IMR-90 (cell line): ENCODE measurements around the gene CLDN34. TPM values are rescaled to one million over a fixed set of nuclear protein-coding genes. Genes with fewer than 3 reads are reported as not detected.
A peak's percentile ranks its signal among the peaks of the same experiment; 100 is the strongest.

ENCODE experiments used
- ATAC-seq: fragments of 200-7000 bp; cut with Tn5 transposase; 2 replicates; pipeline ENCODE4 v1.9.1; 2020; ENCODE audit warnings: low read depth, mild to moderate bottlenecking, moderate library complexity
- BruUV-seq: library from RNA; stranded (reverse); fragments of 400-500 nt; replicated peaks from 2 replicates; lab custom pipeline; 2021; lab: Mats Ljungman, UMichigan
- CTCF ChIA-PET: fragments of 300-600 bp; formaldehyde crosslinking; extraction: SDS; loops from one replicate; lab custom pipeline; 2021; ENCODE audit warnings: antibody characterized with exemption; lab: Yijun Ruan, JAX
- POLR2A ChIA-PET: fragments of 300-600 bp; sonication (Branson Sonifier 250); formaldehyde crosslinking; loops from one replicate; lab custom pipeline; 2022; ENCODE audit warnings: antibody characterized with exemption; ENCODE audit not compliant: unreplicated experiment; lab: Charles Lee
- DNase-seq: peaks from one replicate; pipeline ENCODE4 v3.0.0; 2013
- H2AFZ ChIP-seq: replicated peaks from 2 replicates; pipeline ENCODE3; 2013; ENCODE audit warnings: low read length, mild to moderate bottlenecking; ENCODE audit not compliant: poor library complexity
- H2AK5ac ChIP-seq: 2 replicates; pipeline ENCODE4 v1.6.1; 2013; ENCODE audit warnings: low read depth, low read length, inconsistent platforms
- H2AK9ac ChIP-seq: replicated peaks from 2 replicates; pipeline ENCODE3; 2013; ENCODE audit warnings: mild to moderate bottlenecking, low read depth, low read length, moderate library complexity; ENCODE audit not compliant: poor library complexity
- H2BK120ac ChIP-seq: 2 replicates; pipeline ENCODE4 v1.6.1; 2013; ENCODE audit warnings: low read depth, low read length, inconsistent platforms
- H2BK15ac ChIP-seq: 3 replicates; pipeline ENCODE4 v1.6.1; 2013; ENCODE audit warnings: low read depth, low read length, inconsistent platforms
- H2BK20ac ChIP-seq: 2 replicates; pipeline ENCODE4 v1.6.1; 2013; ENCODE audit warnings: low read depth, mild to moderate bottlenecking, inconsistent platforms, low read length, moderate library complexity
- H2BK5ac ChIP-seq: 2 replicates; pipeline ENCODE4 v1.6.1; 2013; ENCODE audit warnings: mild to moderate bottlenecking, low read depth, low read length, inconsistent platforms; ENCODE audit not compliant: poor library complexity, severe bottlenecking
- H3K14ac ChIP-seq: replicated peaks from 2 replicates; pipeline ENCODE4 v1.6.1; 2013; ENCODE audit warnings: low read depth, low read length, inconsistent platforms
- H3K18ac ChIP-seq: 2 replicates; pipeline ENCODE4 v1.6.1; 2013; ENCODE audit warnings: low read depth, low read length, control low read depth
- H3K23ac ChIP-seq: 2 replicates; pipeline ENCODE4 v1.6.1; 2013; ENCODE audit warnings: low read depth, low read length, inconsistent platforms
- H3K27ac ChIP-seq: 2 replicates; pipeline ENCODE4 v1.5.1; 2013; ENCODE audit warnings: mild to moderate bottlenecking, control low read depth, low read length; ENCODE audit not compliant: insufficient read depth
- H3K27me3 ChIP-seq: 2 replicates; pipeline ENCODE4 v1.6.1; 2013; ENCODE audit warnings: low read length; ENCODE audit not compliant: control insufficient read depth, insufficient read depth
- H3K36me3 ChIP-seq: 2 replicates; pipeline ENCODE4 v1.6.1; 2013; ENCODE audit warnings: low read length, mixed read lengths; ENCODE audit not compliant: control insufficient read depth, insufficient read depth
- H3K4ac ChIP-seq: 2 replicates; pipeline ENCODE4 v1.6.1; 2013; ENCODE audit warnings: low read depth, low read length, inconsistent platforms
- H3K4me1 ChIP-seq: 2 replicates; pipeline ENCODE4 v1.6.1; 2013; ENCODE audit warnings: low read length, mixed read lengths; ENCODE audit not compliant: control insufficient read depth, insufficient read depth
- H3K4me2 ChIP-seq: 2 replicates; pipeline ENCODE4 v1.6.1; 2013; ENCODE audit warnings: low read depth, mild to moderate bottlenecking, control low read depth, low read length, moderate library complexity
- H3K4me3 ChIP-seq: 2 replicates; pipeline ENCODE4 v1.5.1; 2013; ENCODE audit warnings: low read depth, mild to moderate bottlenecking, control low read depth, low read length, moderate library complexity; ENCODE audit not compliant: insufficient read depth
- H3K56ac ChIP-seq: 2 replicates; pipeline ENCODE4 v1.6.1; 2013; ENCODE audit warnings: low read length, inconsistent platforms; ENCODE audit not compliant: insufficient read depth; ENCODE audit errors: extremely low read depth
- H3K79me1 ChIP-seq, 2 experiments: 2 replicates each; pipeline ENCODE4 v1.6.1; 2013; ENCODE audit warnings: low read length in 2 of 2, inconsistent platforms in 1 of 2, low read depth in 1 of 2
- H3K9ac ChIP-seq: 2 replicates; pipeline ENCODE4 v1.6.1; 2013; ENCODE audit warnings: low read depth, low read length, control low read depth
- H3K9me1 ChIP-seq: 2 replicates; pipeline ENCODE4 v1.6.1; 2013; ENCODE audit warnings: low read length, inconsistent platforms; ENCODE audit not compliant: insufficient read depth
- H3K9me3 ChIP-seq: 2 replicates; pipeline ENCODE4 v1.6.1; 2013; ENCODE audit warnings: low read length; ENCODE audit not compliant: control insufficient read depth, insufficient read depth
- H4K20me1 ChIP-seq: 2 replicates; pipeline ENCODE4 v1.6.1; 2013; ENCODE audit warnings: low read length, inconsistent platforms; ENCODE audit not compliant: insufficient read depth
- H4K5ac ChIP-seq: 2 replicates; pipeline ENCODE4 v1.6.1; 2013; ENCODE audit warnings: mild to moderate bottlenecking, low read depth, low read length, control low read depth
- H4K8ac ChIP-seq, 2 experiments: 2 replicates each; pipeline ENCODE4 v1.6.1; 2013; ENCODE audit warnings: low read depth in 2 of 2, low read length in 2 of 2, control low read depth in 1 of 2, inconsistent platforms in 1 of 2
- H4K91ac ChIP-seq: 2 replicates; pipeline ENCODE4 v1.6.1; 2013; ENCODE audit warnings: low read depth, low read length, inconsistent platforms; ENCODE audit not compliant: insufficient read depth
- FOS ChIP-seq: fragments of 150-350 bp; IDR thresholded peaks from 2 replicates; pipeline ENCODE4 v1.6.1; 2016; ENCODE audit warnings: low read depth, low read length
- MAFK ChIP-seq: IDR thresholded peaks from 2 replicates; pipeline ENCODE4 v1.6.1; 2012; ENCODE audit warnings: low read depth, low read length, improper control_type of control experiment
- MAZ ChIP-seq: IDR thresholded peaks from 2 replicates; pipeline ENCODE4 v1.6.1; 2012; ENCODE audit warnings: low read depth, mild to moderate bottlenecking, low read length, improper control_type of control experiment, moderate library complexity, borderline replicate concordance
- MXI1 ChIP-seq: IDR thresholded peaks from 2 replicates; pipeline ENCODE4 v1.6.1; 2012; ENCODE audit warnings: low read depth, mild to moderate bottlenecking, low read length, moderate library complexity, borderline replicate concordance
- NFE2L2 ChIP-seq: fragments of 150-350 bp; IDR thresholded peaks from 2 replicates; pipeline ENCODE4 v1.6.1; 2016; ENCODE audit warnings: low read depth, mild to moderate bottlenecking, low read length
- POLR2A ChIP-seq: IDR thresholded peaks from 2 replicates; pipeline ENCODE4 v1.6.1; 2012; ENCODE audit warnings: mild to moderate bottlenecking, low read depth, low read length
- RCOR1 ChIP-seq: IDR thresholded peaks from 2 replicates; pipeline ENCODE4 v1.6.1; 2012; ENCODE audit warnings: mild to moderate bottlenecking, low read length, improper control_type of control experiment; ENCODE audit not compliant: insufficient replicate concordance
- SMC3 ChIP-seq: fragments of 150-350 bp; IDR thresholded peaks from 2 replicates; pipeline ENCODE4 v1.6.1; 2016; ENCODE audit warnings: low read depth, mild to moderate bottlenecking, antibody characterized with exemption, low read length, moderate library complexity
- WGBS, 2 experiments: methylation state at CpG; one replicate each; pipeline versions ENCODE4 v1.1.5 to v1.1.7; 2013; ENCODE audit warnings: missing lambda C conversion rate in 2 of 2; ENCODE audit not compliant: insufficient read length in 1 of 2; ENCODE audit errors: extremely low coverage in 2 of 2; 5-methylcytosine and 5-hydroxymethylcytosine counted together
- dilution Hi-C: fragments of 300-500 bp; cut with HindIII; formaldehyde crosslinking; loops from one replicate; pipeline ENCODE4 v1.14.3; 2018; ENCODE audit warnings: low sequenced_read_pairs; ENCODE audit not compliant: unreplicated experiment
- in situ Hi-C: fragments of 300-500 bp; cut with MboI; formaldehyde crosslinking; loops from 3 replicates; pipeline ENCODE4 v1.14.3; 2019; ENCODE audit warnings: low sequenced_read_pairs, inconsistent platforms, mixed read lengths
- intact Hi-C: fragments of 100-400 bp; cut with micrococcal nuclease; formaldehyde crosslinking; loops from 2 replicates; pipeline ENCODE4 v1.10.0; 2022
- polyA plus RNA-seq, 3 experiments: library from polyadenylated mRNA; depleted of rRNA; stranded (reverse); fragments of >200 nt; gene quantifications; 2 replicates each; pipeline ENCODE4 v1.2.3, GENCODE V29; 2012; ENCODE audit warnings: low replicate concordance in 1 of 3
- total RNA-seq: library from RNA; depleted of rRNA; stranded (reverse); fragments of >200 nt; gene quantifications from 2 replicates; pipeline ENCODE4 v1.2.3, GENCODE V29; 2012

Gene CLDN34
- total and polyA plus RNA-seq, 2 of the 4 experiments (the other 2 are of a cell fraction), result 0.14 TPM; not detected in 1

DNA sequence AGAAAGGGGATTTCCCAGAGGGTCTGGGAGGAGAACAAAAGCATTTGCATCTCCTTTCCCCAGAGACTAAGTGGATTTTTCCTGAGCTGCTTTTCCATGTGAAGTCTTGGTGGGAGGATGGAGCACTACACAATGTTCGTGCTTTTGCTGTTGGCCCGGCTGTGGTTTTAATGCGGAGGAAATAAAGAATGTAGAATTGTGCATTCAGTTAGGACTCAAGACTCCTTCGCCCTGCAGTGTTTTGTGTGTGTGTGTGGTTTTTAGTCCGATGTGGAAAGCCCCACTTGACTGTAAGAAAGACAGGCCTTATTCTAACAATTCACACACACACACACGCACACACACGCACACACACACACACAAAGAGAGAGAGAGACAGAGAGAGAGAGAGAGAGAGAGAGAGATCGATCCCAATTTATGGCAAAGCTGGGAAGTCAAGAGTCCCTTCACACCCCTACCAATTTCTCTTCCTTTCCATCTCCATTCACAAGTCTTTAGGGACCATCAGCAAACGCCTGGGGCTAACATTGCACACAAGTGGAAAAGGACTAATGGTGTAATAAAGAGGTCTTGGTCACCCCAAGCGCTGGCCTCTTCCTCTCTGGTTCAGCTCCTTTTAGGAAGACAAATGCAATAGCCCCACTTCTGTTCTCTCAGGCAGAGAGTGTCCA, 44.2 kb downstream of the CLDN34 start:
- Histone ChIP-seq H4K8ac (peak overlapping the region in 1 of 2 experiments; percentile 57; a peak in 3 of 4 replicates), H3K18ac (peak overlapping the region; percentile 72; the same call in 1 of the 2 replicates), H3K9me3 (no peaks in the 10 kb centered on the region), H3K79me1 (no peaks in the 10 kb centered on the region; a peak in 1 of 4 replicates), H2AFZ (peak overlapping the region; percentile 18), H3K23ac (no peak overlapping the region), H3K27ac (peak overlapping the region; percentile 60; the same call in 1 of the 2 replicates), H4K91ac (peak overlapping the region; percentile 80), H3K27me3 (no peaks in the 10 kb centered on the region), H3K56ac (peak overlapping the region; percentile 61; the same call in 1 of the 2 replicates), H3K4me2 (peak overlapping the region; percentile 11; the same call in 1 of the 2 replicates), H3K4me3 (no peak overlapping the region), H2BK20ac (peak overlapping the region; percentile 41), H3K4me1 (peaks cover 12% of the 10 kb centered on the region), H4K5ac (peak overlapping the region; percentile 56; the same call in 1 of the 2 replicates), H2BK5ac (peak overlapping the region; percentile 35), H4K20me1 (no peaks in the 10 kb centered on the region), H2BK120ac (peak overlapping the region; percentile 44), H3K4ac (peak overlapping the region; percentile 49), H2AK5ac (no peak overlapping the region), H3K14ac (0 out of 2 replicates have a peak overlapping the region, but pooled peaks have one; percentile 11), H2AK9ac (no peak overlapping the region), H3K36me3 (no peaks in the 10 kb centered on the region), H3K9me1 (peaks cover 7% of the 10 kb centered on the region; the same call in 1 of the 2 replicates), H3K9ac (peak overlapping the region; percentile 29), H2BK15ac (peak overlapping the region; percentile 44; the same call in 1 of the 3 replicates)
- CTCF ChIA-PET, result no interaction called here
- BruUV-seq, result no TSS peak
- 20% methylated on average over 1 of the region's 10 CpGs; no CpG with 5 or more reads in 1 of the 2 experiments for WGBS, 2 experiments
- ATAC-seq (no peak), DNase-seq (peak; percentile 29)
- dilution Hi-C loops, result no loop called here
- POLR2A ChIA-PET, result no interaction called here
- TF ChIP-seq NFE2L2, result no peak
- TF ChIP-seq FOS, result no peak
- no peak for TF ChIP-seq MAZ
- no peak for TF ChIP-seq RCOR1
- no peak for TF ChIP-seq POLR2A
- no peak for TF ChIP-seq MXI1
- no peak for TF ChIP-seq MAFK
- no peak for TF ChIP-seq SMC3
- intact Hi-C loops, result no loop called here
- in situ Hi-C loops, result no loop called here
